Raji (cell line): ENCODE data around the gene ALG8.

Source experiments
- POLR2A ChIP-seq: IDR thresholded peaks from 2 replicates; pipeline ENCODE4 v1.6.1; 2011; ENCODE audit warnings: low read depth, low read length, control low read depth; ENCODE audit not compliant: insufficient read depth

The ALG8 gene

DNA sequence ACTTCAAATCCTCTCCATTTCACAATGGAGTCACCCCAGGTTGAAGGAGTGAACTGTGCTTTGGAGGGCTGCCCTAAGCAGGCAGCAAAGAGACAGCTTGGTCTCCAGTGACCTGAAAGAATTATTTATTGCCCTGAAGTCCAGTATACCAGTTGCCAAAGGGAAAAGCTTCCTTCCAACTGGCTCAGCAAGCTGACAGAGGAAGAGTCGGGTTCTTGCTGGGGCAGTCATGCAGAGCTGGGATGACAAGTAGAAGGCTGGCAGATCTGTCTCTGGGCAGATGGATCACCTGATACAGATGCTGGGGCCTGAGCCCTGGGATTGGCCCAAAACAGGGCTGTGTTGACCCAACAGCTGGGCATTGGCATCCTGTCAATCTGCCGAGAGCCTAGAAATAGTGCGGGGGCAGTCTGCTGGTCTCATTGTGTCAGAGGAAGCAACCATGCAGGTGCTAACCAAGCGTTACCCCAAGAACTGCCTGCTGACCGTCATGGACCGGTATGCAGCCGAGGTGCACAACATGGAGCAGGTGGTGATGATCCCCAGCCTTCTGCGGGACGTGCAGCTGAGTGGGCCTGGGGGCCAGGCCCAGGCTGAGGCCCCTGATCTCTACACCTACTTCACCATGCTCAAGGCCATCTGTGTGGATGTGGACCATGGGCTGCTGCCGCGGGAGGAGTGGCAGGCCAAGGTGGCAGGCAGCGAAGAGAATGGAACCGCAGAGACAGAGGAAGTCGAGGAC, 75.8 kb downstream of the ALG8 start, which contains the start of gene THRSP:
THRSP (plus strand) TSS at position 422 of the 742 bp plus-strand sequence; CDS start at position 443, 21 bp downstream.
- TF ChIP-seq POLR2A: no peak

DNA sequence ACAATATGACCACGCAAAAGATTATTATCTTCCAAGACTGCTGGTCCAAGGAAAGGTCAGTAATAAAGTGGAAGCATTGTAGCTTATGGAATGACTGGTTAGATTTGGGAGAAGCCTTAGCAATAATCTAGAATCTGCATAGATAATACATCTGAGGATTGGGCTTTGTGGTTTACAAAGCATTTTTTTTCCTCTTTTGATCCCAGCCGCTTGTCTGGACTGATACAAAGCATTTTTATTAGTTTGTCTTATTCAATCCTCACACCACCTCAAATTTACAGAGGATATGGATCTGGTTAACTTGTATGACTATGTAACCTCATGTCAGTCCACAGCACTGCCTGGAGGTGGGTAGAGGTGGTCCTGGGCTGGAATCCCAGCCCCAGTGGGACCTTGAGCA, 76.8 kb downstream of the ALG8 start:
- TF ChIP-seq POLR2A: no peak

DNA sequence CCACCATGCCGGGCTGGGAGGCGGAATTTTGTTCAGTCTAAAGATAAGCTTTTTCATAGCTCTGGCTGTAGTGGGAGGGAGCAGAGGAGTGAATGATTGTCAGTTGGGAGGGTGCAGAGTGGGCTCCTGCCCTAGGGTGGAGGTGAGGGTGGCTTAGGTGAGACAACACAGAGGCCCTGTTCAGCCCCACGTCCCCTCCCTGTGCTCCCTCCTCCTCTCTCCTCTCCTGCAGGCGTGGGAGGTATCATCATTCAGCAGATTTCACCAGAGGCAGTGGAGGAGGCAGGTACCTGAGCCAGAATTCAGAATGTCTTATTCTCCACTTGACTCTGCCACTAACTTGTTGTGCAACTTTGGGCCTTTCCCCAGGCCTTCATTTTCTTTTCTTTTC, 77.5 kb downstream of the ALG8 start:
- TF ChIP-seq POLR2A: no peak

DNA sequence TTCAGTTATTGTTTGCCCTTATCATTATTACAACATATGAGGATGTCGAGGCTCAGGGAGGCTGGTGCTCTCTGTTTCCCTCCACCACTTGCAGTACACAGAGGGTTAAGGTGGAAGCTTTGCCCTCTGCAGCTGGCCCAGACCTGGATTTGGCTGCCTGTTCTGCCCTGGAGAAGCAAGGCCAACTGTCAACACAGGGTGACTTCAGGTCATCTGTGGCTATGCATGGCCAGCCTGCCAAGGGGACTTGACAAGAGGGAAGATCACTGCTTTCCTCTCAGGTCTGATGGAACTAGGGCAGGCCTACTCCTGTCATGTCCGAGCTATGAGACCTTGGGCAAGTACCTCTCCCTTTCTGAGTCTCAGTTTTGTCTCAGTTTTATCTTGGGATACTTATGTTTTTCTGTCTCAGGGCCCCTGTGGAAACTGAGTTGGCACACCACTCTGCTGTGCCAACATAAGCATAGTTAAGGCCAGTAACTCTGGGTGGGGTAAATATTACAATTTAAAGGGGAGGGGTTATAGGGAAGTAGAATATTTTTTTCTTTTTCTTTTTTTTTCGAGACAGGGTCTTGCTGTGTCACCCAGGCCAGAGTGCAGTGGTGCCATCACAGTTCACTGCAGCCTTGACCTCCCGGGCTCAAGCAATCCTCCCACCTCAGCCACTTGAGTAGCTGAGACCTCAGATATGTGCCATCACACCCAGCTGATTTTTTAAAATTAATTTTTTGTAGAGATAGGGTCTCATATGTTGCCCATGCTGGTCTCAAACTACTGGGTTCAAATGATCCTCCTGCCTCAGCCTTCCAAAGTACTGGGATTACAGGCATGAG, 78.1 kb downstream of the ALG8 start:
- no peak for TF ChIP-seq POLR2A

DNA sequence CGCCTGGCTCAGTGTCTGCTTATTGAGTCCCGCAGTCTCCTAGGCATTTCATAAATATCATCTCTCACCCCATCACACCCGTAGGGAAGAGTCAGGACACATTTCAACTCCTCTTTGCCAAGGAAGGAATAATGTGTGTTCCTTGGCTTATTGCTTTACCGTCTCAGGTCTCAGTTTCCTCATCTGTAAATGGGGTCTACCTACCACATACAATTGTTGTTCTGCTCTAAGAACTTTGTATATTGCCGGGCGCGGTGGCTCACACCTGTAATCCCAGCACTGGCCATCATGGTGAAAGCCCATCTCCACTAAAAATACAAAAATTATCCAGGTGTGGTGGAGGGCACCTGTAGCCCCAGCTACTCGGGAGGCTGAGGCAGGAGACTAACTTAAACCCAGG, 78.9 kb downstream of the ALG8 start:
- TF ChIP-seq POLR2A: no peak

DNA sequence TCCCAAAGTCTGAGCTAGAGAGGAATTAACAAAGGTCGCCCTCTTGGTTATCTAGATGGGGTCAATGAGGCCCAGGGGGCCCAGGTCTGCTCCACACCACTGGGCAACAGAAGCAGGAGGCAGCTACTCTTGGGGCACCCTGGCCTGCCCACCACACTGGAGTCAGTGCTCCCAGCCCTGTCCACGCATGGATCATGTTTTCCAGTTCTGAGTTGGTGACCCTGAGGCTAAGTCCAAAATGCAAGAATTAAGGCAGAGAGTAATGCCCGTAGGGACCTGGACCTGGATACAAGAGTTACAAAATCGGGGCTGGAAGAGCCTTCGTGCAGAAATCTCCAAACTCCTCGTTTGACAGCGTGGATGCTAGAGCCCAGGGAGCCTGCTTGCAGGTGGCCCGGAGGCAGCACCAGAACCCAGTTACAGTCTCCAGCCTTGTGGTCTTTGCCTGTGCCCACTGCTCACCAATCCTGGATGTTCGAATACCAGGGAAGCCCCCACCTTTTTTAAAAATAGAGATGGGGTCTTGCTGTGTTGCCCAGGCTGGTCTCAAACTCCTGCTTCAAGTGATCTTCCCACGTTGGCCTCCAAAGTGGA, 81.9 kb downstream of the ALG8 start:
- TF ChIP-seq POLR2A: no peak

DNA sequence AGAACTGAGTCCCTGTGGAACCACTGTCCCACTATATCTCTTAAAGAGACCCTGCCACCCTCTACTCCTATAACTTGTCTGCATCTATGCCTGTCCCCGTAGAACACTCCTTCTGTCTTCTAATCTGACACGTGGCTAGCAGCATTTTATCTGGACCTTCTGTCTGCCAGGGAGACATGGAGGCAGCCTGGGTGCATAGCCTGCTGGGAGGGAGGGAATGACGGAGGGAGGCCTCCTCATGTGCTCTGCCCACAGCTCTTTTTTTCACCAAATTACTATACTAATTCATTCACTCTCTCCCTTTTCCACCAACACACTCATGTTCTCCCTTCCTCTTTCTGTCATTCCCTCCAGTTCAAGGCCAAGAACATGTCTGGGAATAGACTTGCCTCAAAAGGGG, 83.3 kb downstream of the ALG8 start:
- TF ChIP-seq POLR2A: no peak

DNA sequence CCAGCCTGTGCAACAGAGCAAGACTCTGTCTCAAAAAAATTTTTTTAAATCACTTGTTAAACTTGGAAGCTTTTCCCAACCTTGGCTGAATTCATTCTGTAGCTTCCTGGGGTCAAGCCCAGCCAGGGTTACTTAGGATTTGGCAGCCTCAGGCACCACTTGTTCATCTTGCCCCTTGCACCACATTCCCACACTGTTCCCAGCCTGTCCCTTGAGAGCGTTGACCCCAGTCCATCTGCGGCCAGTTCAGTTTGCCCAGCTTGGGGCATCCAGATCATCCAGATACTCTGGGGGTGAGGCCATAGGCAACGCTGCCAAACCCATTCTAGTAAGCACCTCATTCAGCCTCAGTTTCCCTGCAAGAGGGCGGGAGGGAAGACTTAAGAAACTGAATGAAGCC, 84.5 kb downstream of the ALG8 start:
- TF ChIP-seq POLR2A: no peak

DNA sequence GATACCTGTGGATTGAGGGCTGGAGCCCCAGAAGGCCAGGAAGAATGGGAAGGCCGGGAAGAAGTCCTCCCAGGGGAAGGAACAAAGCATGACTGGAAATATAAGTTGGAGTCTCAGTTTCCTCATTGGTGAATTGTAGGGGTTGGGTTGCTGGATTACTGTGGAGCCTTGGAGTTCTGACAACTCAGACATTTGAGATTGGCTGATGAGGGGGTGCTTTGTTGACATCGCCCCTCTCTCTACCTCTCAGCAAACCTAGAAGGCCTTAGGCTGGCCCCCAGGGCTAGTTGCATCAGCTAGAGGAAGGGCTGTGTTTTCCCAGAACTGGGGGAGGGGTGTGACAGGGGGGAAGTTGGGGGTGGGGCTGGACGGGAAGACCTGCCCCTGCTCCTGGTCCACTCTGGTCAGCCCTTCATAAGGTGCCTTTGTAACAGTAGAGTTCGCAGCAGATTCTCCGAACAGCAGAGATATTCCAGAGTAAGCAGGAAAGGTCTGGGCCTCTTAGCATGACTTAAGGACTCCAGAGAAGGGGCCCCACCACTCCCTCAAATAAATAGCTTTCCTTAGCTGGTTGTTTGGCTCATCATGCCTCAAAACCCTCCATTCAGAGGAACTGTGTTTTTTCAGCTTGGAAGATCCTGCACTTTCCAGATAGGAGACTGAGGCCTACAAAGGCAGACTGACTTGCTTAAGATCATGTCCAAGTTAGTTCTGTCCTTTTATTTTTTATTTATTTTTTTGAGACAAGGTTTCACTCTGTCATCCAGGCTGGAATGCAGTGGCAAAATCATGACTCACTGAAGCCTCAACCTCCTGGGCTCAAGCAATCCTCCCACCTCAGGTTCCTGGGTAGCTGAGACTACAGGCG, 88.2 kb downstream of the ALG8 start:
- no peak for TF ChIP-seq POLR2A
